ENCODE data around the gene FAM117B.

DNA sequence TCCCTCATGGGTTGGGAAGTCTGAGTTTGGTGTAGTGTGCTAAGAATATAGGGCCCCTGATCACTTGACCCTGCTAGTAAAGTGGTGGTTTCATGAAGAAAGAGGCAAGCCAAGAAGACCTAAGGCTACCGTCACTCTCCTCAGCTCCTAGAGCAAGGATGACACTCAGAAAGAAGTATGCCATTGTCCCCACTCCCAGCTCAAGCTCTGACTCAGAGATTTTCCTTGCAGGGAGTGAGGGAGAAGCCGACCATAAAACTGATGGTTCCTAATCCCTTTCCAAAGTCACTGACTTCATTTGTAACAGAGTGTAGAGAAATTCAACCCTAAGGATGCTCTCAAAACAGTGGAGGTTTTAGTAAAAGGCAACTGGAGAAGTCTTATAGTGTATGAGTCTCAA, 155.9 kb downstream of the FAM117B start:
- TF ChIP-seq, protein P1, sequence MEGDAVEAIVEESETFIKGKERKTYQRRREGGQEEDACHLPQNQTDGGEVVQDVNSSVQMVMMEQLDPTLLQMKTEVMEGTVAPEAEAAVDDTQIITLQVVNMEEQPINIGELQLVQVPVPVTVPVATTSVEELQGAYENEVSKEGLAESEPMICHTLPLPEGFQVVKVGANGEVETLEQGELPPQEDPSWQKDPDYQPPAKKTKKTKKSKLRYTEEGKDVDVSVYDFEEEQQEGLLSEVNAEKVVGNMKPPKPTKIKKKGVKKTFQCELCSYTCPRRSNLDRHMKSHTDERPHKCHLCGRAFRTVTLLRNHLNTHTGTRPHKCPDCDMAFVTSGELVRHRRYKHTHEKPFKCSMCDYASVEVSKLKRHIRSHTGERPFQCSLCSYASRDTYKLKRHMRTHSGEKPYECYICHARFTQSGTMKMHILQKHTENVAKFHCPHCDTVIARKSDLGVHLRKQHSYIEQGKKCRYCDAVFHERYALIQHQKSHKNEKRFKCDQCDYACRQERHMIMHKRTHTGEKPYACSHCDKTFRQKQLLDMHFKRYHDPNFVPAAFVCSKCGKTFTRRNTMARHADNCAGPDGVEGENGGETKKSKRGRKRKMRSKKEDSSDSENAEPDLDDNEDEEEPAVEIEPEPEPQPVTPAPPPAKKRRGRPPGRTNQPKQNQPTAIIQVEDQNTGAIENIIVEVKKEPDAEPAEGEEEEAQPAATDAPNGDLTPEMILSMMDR (conservative IDR thresholded peaks at IDR 0.05; ENCODE audit: low read depth, low read length) = no peak
- TF ChIP-seq EZH2 (IDR thresholded peaks at IDR 0.05; ENCODE audit: borderline replicate concordance, low read depth, low read length, poor library complexity, severe bottlenecking) = no peak

Data from A673 (cell line).